ENCODE results near the gene SLC22A12.

GRCh38 chr11:64568041-64568571, 22.9 kb upstream of the SLC22A12 start:
- TF ChIP-seq POLR2A (IDR thresholded peaks at IDR 0.05), result no peak
- TF ChIP-seq, protein P1, sequence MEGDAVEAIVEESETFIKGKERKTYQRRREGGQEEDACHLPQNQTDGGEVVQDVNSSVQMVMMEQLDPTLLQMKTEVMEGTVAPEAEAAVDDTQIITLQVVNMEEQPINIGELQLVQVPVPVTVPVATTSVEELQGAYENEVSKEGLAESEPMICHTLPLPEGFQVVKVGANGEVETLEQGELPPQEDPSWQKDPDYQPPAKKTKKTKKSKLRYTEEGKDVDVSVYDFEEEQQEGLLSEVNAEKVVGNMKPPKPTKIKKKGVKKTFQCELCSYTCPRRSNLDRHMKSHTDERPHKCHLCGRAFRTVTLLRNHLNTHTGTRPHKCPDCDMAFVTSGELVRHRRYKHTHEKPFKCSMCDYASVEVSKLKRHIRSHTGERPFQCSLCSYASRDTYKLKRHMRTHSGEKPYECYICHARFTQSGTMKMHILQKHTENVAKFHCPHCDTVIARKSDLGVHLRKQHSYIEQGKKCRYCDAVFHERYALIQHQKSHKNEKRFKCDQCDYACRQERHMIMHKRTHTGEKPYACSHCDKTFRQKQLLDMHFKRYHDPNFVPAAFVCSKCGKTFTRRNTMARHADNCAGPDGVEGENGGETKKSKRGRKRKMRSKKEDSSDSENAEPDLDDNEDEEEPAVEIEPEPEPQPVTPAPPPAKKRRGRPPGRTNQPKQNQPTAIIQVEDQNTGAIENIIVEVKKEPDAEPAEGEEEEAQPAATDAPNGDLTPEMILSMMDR (IDR thresholded peaks at IDR 0.05), result no peak

Data from right lobe of liver (tissue), 4 donors.